IMR-90 (cell line): ENCODE results near the gene CDH13. TPM values are rescaled to one million over a fixed set of nuclear protein-coding genes. Genes with fewer than 3 reads are reported as not detected.

ENCODE experiments used
- ATAC-seq: fragments of 200-7000 bp; cut with Tn5 transposase; 2 replicates; pipeline ENCODE4 v1.9.1; 2020; ENCODE audit warnings: low read depth, mild to moderate bottlenecking, moderate library complexity
- BruUV-seq: library from RNA; stranded (reverse); fragments of 400-500 nt; replicated peaks from 2 replicates; lab custom pipeline; 2021; lab: Mats Ljungman, UMichigan
- CTCF ChIA-PET: fragments of 300-600 bp; formaldehyde crosslinking; extraction: SDS; loops from one replicate; lab custom pipeline; 2021; ENCODE audit warnings: antibody characterized with exemption; lab: Yijun Ruan, JAX
- POLR2A ChIA-PET: fragments of 300-600 bp; sonication (Branson Sonifier 250); formaldehyde crosslinking; loops from one replicate; lab custom pipeline; 2022; ENCODE audit warnings: antibody characterized with exemption; ENCODE audit not compliant: unreplicated experiment; lab: Charles Lee
- DNase-seq: peaks from one replicate; pipeline ENCODE4 v3.0.0; 2013
- H2AFZ ChIP-seq: replicated peaks from 2 replicates; pipeline ENCODE3; 2013; ENCODE audit warnings: low read length, mild to moderate bottlenecking; ENCODE audit not compliant: poor library complexity
- H2AK5ac ChIP-seq: 2 replicates; pipeline ENCODE4 v1.6.1; 2013; ENCODE audit warnings: low read depth, low read length, inconsistent platforms
- H2AK9ac ChIP-seq: replicated peaks from 2 replicates; pipeline ENCODE3; 2013; ENCODE audit warnings: mild to moderate bottlenecking, low read depth, low read length, moderate library complexity; ENCODE audit not compliant: poor library complexity
- H2BK120ac ChIP-seq: 2 replicates; pipeline ENCODE4 v1.6.1; 2013; ENCODE audit warnings: low read depth, low read length, inconsistent platforms
- H2BK15ac ChIP-seq: 3 replicates; pipeline ENCODE4 v1.6.1; 2013; ENCODE audit warnings: low read depth, low read length, inconsistent platforms
- H2BK20ac ChIP-seq: 2 replicates; pipeline ENCODE4 v1.6.1; 2013; ENCODE audit warnings: low read depth, mild to moderate bottlenecking, inconsistent platforms, low read length, moderate library complexity
- H2BK5ac ChIP-seq: 2 replicates; pipeline ENCODE4 v1.6.1; 2013; ENCODE audit warnings: mild to moderate bottlenecking, low read depth, low read length, inconsistent platforms; ENCODE audit not compliant: poor library complexity, severe bottlenecking
- H3K14ac ChIP-seq: replicated peaks from 2 replicates; pipeline ENCODE4 v1.6.1; 2013; ENCODE audit warnings: low read depth, low read length, inconsistent platforms
- H3K18ac ChIP-seq: 2 replicates; pipeline ENCODE4 v1.6.1; 2013; ENCODE audit warnings: low read depth, low read length, control low read depth
- H3K23ac ChIP-seq: 2 replicates; pipeline ENCODE4 v1.6.1; 2013; ENCODE audit warnings: low read depth, low read length, inconsistent platforms
- H3K27ac ChIP-seq: 2 replicates; pipeline ENCODE4 v1.5.1; 2013; ENCODE audit warnings: mild to moderate bottlenecking, control low read depth, low read length; ENCODE audit not compliant: insufficient read depth
- H3K27me3 ChIP-seq: 2 replicates; pipeline ENCODE4 v1.6.1; 2013; ENCODE audit warnings: low read length; ENCODE audit not compliant: control insufficient read depth, insufficient read depth
- H3K36me3 ChIP-seq: 2 replicates; pipeline ENCODE4 v1.6.1; 2013; ENCODE audit warnings: low read length, mixed read lengths; ENCODE audit not compliant: control insufficient read depth, insufficient read depth
- H3K4ac ChIP-seq: 2 replicates; pipeline ENCODE4 v1.6.1; 2013; ENCODE audit warnings: low read depth, low read length, inconsistent platforms
- H3K4me1 ChIP-seq: 2 replicates; pipeline ENCODE4 v1.6.1; 2013; ENCODE audit warnings: low read length, mixed read lengths; ENCODE audit not compliant: control insufficient read depth, insufficient read depth
- H3K4me2 ChIP-seq: 2 replicates; pipeline ENCODE4 v1.6.1; 2013; ENCODE audit warnings: low read depth, mild to moderate bottlenecking, control low read depth, low read length, moderate library complexity
- H3K4me3 ChIP-seq: 2 replicates; pipeline ENCODE4 v1.5.1; 2013; ENCODE audit warnings: low read depth, mild to moderate bottlenecking, control low read depth, low read length, moderate library complexity; ENCODE audit not compliant: insufficient read depth
- H3K56ac ChIP-seq: 2 replicates; pipeline ENCODE4 v1.6.1; 2013; ENCODE audit warnings: low read length, inconsistent platforms; ENCODE audit not compliant: insufficient read depth; ENCODE audit errors: extremely low read depth
- H3K79me1 ChIP-seq, 2 experiments: 2 replicates each; pipeline ENCODE4 v1.6.1; 2013; ENCODE audit warnings: low read length in 2 of 2, inconsistent platforms in 1 of 2, low read depth in 1 of 2
- H3K9ac ChIP-seq: 2 replicates; pipeline ENCODE4 v1.6.1; 2013; ENCODE audit warnings: low read depth, low read length, control low read depth
- H3K9me1 ChIP-seq: 2 replicates; pipeline ENCODE4 v1.6.1; 2013; ENCODE audit warnings: low read length, inconsistent platforms; ENCODE audit not compliant: insufficient read depth
- H3K9me3 ChIP-seq: 2 replicates; pipeline ENCODE4 v1.6.1; 2013; ENCODE audit warnings: low read length; ENCODE audit not compliant: control insufficient read depth, insufficient read depth
- H4K20me1 ChIP-seq: 2 replicates; pipeline ENCODE4 v1.6.1; 2013; ENCODE audit warnings: low read length, inconsistent platforms; ENCODE audit not compliant: insufficient read depth
- H4K5ac ChIP-seq: 2 replicates; pipeline ENCODE4 v1.6.1; 2013; ENCODE audit warnings: mild to moderate bottlenecking, low read depth, low read length, control low read depth
- H4K8ac ChIP-seq, 2 experiments: 2 replicates each; pipeline ENCODE4 v1.6.1; 2013; ENCODE audit warnings: low read depth in 2 of 2, low read length in 2 of 2, control low read depth in 1 of 2, inconsistent platforms in 1 of 2
- H4K91ac ChIP-seq: 2 replicates; pipeline ENCODE4 v1.6.1; 2013; ENCODE audit warnings: low read depth, low read length, inconsistent platforms; ENCODE audit not compliant: insufficient read depth
- BHLHE40 ChIP-seq: fragments of 150-350 bp; IDR thresholded peaks from 2 replicates; pipeline ENCODE4 v1.6.1; 2016; ENCODE audit warnings: mild to moderate bottlenecking, low read depth, low read length
- CEBPB ChIP-seq: IDR thresholded peaks from 2 replicates; pipeline ENCODE4 v1.6.1; 2012; ENCODE audit warnings: low read depth, low read length, improper control_type of control experiment
- CHD1 ChIP-seq: IDR thresholded peaks from 2 replicates; pipeline ENCODE4 v1.6.1; 2012; ENCODE audit warnings: low read depth, low read length, improper control_type of control experiment
- FOS ChIP-seq: fragments of 150-350 bp; IDR thresholded peaks from 2 replicates; pipeline ENCODE4 v1.6.1; 2016; ENCODE audit warnings: low read depth, low read length
- MAFK ChIP-seq: IDR thresholded peaks from 2 replicates; pipeline ENCODE4 v1.6.1; 2012; ENCODE audit warnings: low read depth, low read length, improper control_type of control experiment
- MXI1 ChIP-seq: IDR thresholded peaks from 2 replicates; pipeline ENCODE4 v1.6.1; 2012; ENCODE audit warnings: low read depth, mild to moderate bottlenecking, low read length, moderate library complexity, borderline replicate concordance
- NFE2L2 ChIP-seq: fragments of 150-350 bp; IDR thresholded peaks from 2 replicates; pipeline ENCODE4 v1.6.1; 2016; ENCODE audit warnings: low read depth, mild to moderate bottlenecking, low read length
- POLR2A ChIP-seq: IDR thresholded peaks from 2 replicates; pipeline ENCODE4 v1.6.1; 2012; ENCODE audit warnings: mild to moderate bottlenecking, low read depth, low read length
- RAD21 ChIP-seq: IDR thresholded peaks from 2 replicates; pipeline ENCODE4 v1.6.1; 2012; ENCODE audit warnings: low read length, improper control_type of control experiment
- RCOR1 ChIP-seq: IDR thresholded peaks from 2 replicates; pipeline ENCODE4 v1.6.1; 2012; ENCODE audit warnings: mild to moderate bottlenecking, low read length, improper control_type of control experiment; ENCODE audit not compliant: insufficient replicate concordance
- RFX5 ChIP-seq: IDR thresholded peaks from 2 replicates; pipeline ENCODE4 v1.8.0; 2012; ENCODE audit warnings: low read depth, mild to moderate bottlenecking, low read length, moderate library complexity
- SMC3 ChIP-seq: fragments of 150-350 bp; IDR thresholded peaks from 2 replicates; pipeline ENCODE4 v1.6.1; 2016; ENCODE audit warnings: low read depth, mild to moderate bottlenecking, antibody characterized with exemption, low read length, moderate library complexity
- WGBS, 2 experiments: methylation state at CpG; one replicate each; pipeline versions ENCODE4 v1.1.5 to v1.1.7; 2013; ENCODE audit warnings: missing lambda C conversion rate in 2 of 2; ENCODE audit not compliant: insufficient read length in 1 of 2; ENCODE audit errors: extremely low coverage in 2 of 2; 5-methylcytosine and 5-hydroxymethylcytosine counted together
- dilution Hi-C: fragments of 300-500 bp; cut with HindIII; formaldehyde crosslinking; loops from one replicate; pipeline ENCODE4 v1.14.3; 2018; ENCODE audit warnings: low sequenced_read_pairs; ENCODE audit not compliant: unreplicated experiment
- in situ Hi-C: fragments of 300-500 bp; cut with MboI; formaldehyde crosslinking; loops from 3 replicates; pipeline ENCODE4 v1.14.3; 2019; ENCODE audit warnings: low sequenced_read_pairs, inconsistent platforms, mixed read lengths
- intact Hi-C: fragments of 100-400 bp; cut with micrococcal nuclease; formaldehyde crosslinking; loops from 2 replicates; pipeline ENCODE4 v1.10.0; 2022
- polyA plus RNA-seq, 3 experiments: library from polyadenylated mRNA; depleted of rRNA; stranded (reverse); fragments of >200 nt; gene quantifications; 2 replicates each; pipeline ENCODE4 v1.2.3, GENCODE V29; 2012; ENCODE audit warnings: low replicate concordance in 1 of 3
- total RNA-seq: library from RNA; depleted of rRNA; stranded (reverse); fragments of >200 nt; gene quantifications from 2 replicates; pipeline ENCODE4 v1.2.3, GENCODE V29; 2012
- TF ChIP-seq, protein P1 (sequence below): fragments of 150-350 bp; IDR thresholded peaks from 2 replicates; pipeline ENCODE4 v1.6.1; 2017; ENCODE audit warnings: mild to moderate bottlenecking, antibody characterized with exemption, low read length, low read depth
- TF ChIP-seq, protein P2 (sequence below): conservative IDR thresholded peaks from 2 replicates; pipeline ENCODE4 v1.5.1; 2012; ENCODE audit warnings: mild to moderate bottlenecking, low read depth, low read length, improper control_type of control experiment
- TF ChIP-seq, protein P3 (sequence below): fragments of 150-350 bp; IDR thresholded peaks from 2 replicates; pipeline ENCODE4 v1.6.1; 2016; ENCODE audit warnings: low read depth, mild to moderate bottlenecking, low read length, moderate library complexity, borderline replicate concordance

Gene CDH13
- total and polyA plus RNA-seq, 2 of the 4 experiments (the other 2 are of a cell fraction) = 61.6 to 74.7 TPM

DNA sequence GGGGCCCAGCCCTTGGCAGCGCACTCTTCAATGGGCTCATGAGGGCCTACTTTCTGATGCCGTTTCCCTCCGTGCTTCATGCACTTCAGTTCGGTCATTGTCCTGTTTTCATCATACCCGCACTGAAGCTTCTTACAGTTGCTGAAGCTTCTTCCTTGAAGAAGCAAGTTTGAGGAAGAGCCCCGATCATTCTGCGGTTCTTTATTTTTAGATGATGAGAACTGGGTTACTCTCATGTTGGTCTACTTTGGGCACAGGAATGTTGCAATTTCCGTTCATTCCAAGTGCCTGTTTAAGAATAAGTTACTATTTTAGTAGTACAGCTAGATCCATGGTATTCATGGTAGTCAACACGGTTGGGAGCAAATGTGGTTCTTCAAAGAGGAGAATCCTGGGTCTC lies 593.3 kb downstream of the CDH13 start:
- in situ Hi-C loops = no loop called here
- Histone ChIP-seq H4K91ac (no peak overlapping the region), H3K27me3 (no peaks in the 10 kb centered on the region), H2AK5ac (no peak overlapping the region), H3K4me2 (no peak overlapping the region), H2BK15ac (no peak overlapping the region), H3K9me3 (no peaks in the 10 kb centered on the region), H3K4ac (no peak overlapping the region), H3K18ac (no peak overlapping the region), H3K14ac (no peak overlapping the region), H3K36me3 (no peaks in the 10 kb centered on the region), H3K9ac (no peak overlapping the region), H3K4me1 (no peaks in the 10 kb centered on the region), H4K8ac (no peak overlapping the region), H2AFZ (no peak overlapping the region), H3K23ac (no peak overlapping the region), H3K79me1 (no peaks in the 10 kb centered on the region), H4K20me1 (peaks cover 3% of the 10 kb centered on the region; the same call in 1 of the 2 replicates), H4K5ac (no peak overlapping the region), H2BK5ac (no peak overlapping the region), H2BK20ac (no peak overlapping the region), H3K9me1 (no peaks in the 10 kb centered on the region), H2BK120ac (no peak overlapping the region), H2AK9ac (no peak overlapping the region), H3K56ac (no peak overlapping the region), H3K4me3 (no peak overlapping the region), H3K27ac (no peak overlapping the region)
- CTCF ChIA-PET = no interaction called here
- intact Hi-C loops = no loop called here
- WGBS, 2 experiments = 95% methylated on average over 4 of the region's 9 CpGs; no CpG with 5 or more reads in 1 of the 2 experiments
- dilution Hi-C loops = no loop called here
- TF ChIP-seq CHD1 (no peak), CEBPB (no peak), BHLHE40 (no peak), POLR2A (no peak), MAFK (no peak), NFE2L2 (no peak), MXI1 (no peak), RCOR1 (no peak), SMC3 (no peak), RAD21 (no peak), FOS (no peak), RFX5 (no peak)
- TF ChIP-seq, protein P1, sequence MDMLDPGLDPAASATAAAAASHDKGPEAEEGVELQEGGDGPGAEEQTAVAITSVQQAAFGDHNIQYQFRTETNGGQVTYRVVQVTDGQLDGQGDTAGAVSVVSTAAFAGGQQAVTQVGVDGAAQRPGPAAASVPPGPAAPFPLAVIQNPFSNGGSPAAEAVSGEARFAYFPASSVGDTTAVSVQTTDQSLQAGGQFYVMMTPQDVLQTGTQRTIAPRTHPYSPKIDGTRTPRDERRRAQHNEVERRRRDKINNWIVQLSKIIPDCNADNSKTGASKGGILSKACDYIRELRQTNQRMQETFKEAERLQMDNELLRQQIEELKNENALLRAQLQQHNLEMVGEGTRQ = no peak
- TF ChIP-seq, protein P2, sequence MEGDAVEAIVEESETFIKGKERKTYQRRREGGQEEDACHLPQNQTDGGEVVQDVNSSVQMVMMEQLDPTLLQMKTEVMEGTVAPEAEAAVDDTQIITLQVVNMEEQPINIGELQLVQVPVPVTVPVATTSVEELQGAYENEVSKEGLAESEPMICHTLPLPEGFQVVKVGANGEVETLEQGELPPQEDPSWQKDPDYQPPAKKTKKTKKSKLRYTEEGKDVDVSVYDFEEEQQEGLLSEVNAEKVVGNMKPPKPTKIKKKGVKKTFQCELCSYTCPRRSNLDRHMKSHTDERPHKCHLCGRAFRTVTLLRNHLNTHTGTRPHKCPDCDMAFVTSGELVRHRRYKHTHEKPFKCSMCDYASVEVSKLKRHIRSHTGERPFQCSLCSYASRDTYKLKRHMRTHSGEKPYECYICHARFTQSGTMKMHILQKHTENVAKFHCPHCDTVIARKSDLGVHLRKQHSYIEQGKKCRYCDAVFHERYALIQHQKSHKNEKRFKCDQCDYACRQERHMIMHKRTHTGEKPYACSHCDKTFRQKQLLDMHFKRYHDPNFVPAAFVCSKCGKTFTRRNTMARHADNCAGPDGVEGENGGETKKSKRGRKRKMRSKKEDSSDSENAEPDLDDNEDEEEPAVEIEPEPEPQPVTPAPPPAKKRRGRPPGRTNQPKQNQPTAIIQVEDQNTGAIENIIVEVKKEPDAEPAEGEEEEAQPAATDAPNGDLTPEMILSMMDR = no peak
- TF ChIP-seq, protein P3, sequence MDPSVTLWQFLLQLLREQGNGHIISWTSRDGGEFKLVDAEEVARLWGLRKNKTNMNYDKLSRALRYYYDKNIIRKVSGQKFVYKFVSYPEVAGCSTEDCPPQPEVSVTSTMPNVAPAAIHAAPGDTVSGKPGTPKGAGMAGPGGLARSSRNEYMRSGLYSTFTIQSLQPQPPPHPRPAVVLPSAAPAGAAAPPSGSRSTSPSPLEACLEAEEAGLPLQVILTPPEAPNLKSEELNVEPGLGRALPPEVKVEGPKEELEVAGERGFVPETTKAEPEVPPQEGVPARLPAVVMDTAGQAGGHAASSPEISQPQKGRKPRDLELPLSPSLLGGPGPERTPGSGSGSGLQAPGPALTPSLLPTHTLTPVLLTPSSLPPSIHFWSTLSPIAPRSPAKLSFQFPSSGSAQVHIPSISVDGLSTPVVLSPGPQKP = no peak
- ATAC-seq (no peak), DNase-seq (no peak)
- no TSS peak for BruUV-seq
- POLR2A ChIA-PET = no interaction called here
